H9 (cell line): ENCODE measurements around the gene JAKMIP3. TPM values are rescaled to one million over a fixed set of nuclear protein-coding genes. Genes with fewer than 3 reads are reported as not detected.
A peak's percentile ranks its signal among the peaks of the same experiment; 100 is the strongest.

Experiments
- DNase-seq: peaks from one replicate; pipeline ENCODE4 v3.0.0-alpha.2; 2017
- H2AFZ ChIP-seq: one replicate; pipeline ENCODE4 v1.6.1; 2013; ENCODE audit warnings: mild to moderate bottlenecking, low read length, control low read depth, moderate library complexity
- H2AK5ac ChIP-seq: 2 replicates; pipeline ENCODE4 v1.6.1; 2013; ENCODE audit warnings: low read length, control low read depth, mixed read lengths; ENCODE audit not compliant: insufficient read length
- H2BK120ac ChIP-seq: one replicate; pipeline ENCODE4 v1.6.1; 2013; ENCODE audit warnings: low read depth, mild to moderate bottlenecking, low read length, control low read depth, inconsistent platforms; ENCODE audit not compliant: poor library complexity, severe bottlenecking
- H2BK12ac ChIP-seq: 2 replicates; pipeline ENCODE4 v1.6.1; 2013; ENCODE audit warnings: low read length, control low read depth, mixed read lengths, low read depth; ENCODE audit not compliant: insufficient read length
- H2BK15ac ChIP-seq: 2 replicates; pipeline ENCODE4 v1.6.1; 2013; ENCODE audit warnings: low read depth, low read length, control low read depth
- H2BK20ac ChIP-seq: one replicate; pipeline ENCODE4 v1.6.1; 2013; ENCODE audit warnings: low read depth, mild to moderate bottlenecking, low read length, control low read depth, inconsistent platforms; ENCODE audit not compliant: poor library complexity, severe bottlenecking
- H2BK5ac ChIP-seq: 2 replicates; pipeline ENCODE4 v1.6.1; 2013; ENCODE audit warnings: low read length, control low read depth, mixed read lengths; ENCODE audit not compliant: insufficient read length
- H3K14ac ChIP-seq: 2 replicates; pipeline ENCODE4 v1.6.1; 2013; ENCODE audit warnings: low read length, control low read depth; ENCODE audit not compliant: insufficient read depth
- H3K18ac ChIP-seq: 2 replicates; pipeline ENCODE4 v1.6.1; 2013; ENCODE audit warnings: low read depth, mild to moderate bottlenecking, mixed read lengths, low read length, control low read depth; ENCODE audit not compliant: insufficient read length
- H3K23ac ChIP-seq: 2 replicates; pipeline ENCODE4 v1.6.1; 2013; ENCODE audit warnings: low read length, control low read depth, mixed read lengths, low read depth; ENCODE audit not compliant: insufficient read length
- H3K23me2 ChIP-seq: 2 replicates; pipeline ENCODE4 v1.6.1; 2013; ENCODE audit warnings: low read depth, mild to moderate bottlenecking, mixed read lengths, low read length, control low read depth; ENCODE audit not compliant: insufficient read length, poor library complexity, severe bottlenecking
- H3K27ac ChIP-seq: 2 replicates; pipeline ENCODE4 v1.5.1; 2013; ENCODE audit warnings: low read length, control low read depth, mixed read lengths, low read depth; ENCODE audit not compliant: insufficient read length
- H3K27me3 ChIP-seq: 2 replicates; pipeline ENCODE4 v1.6.1; 2013; ENCODE audit warnings: low read length, control low read depth, inconsistent platforms; ENCODE audit not compliant: insufficient read depth
- H3K4ac ChIP-seq: 2 replicates; pipeline ENCODE4 v1.6.1; 2013; ENCODE audit warnings: low read depth, mild to moderate bottlenecking, control low read depth, inconsistent platforms, low read length, moderate library complexity
- H3K4me1 ChIP-seq: 2 replicates; pipeline ENCODE4 v1.6.1; 2013; ENCODE audit warnings: low read length, control low read depth, inconsistent platforms; ENCODE audit not compliant: insufficient read depth
- H3K4me2 ChIP-seq: 2 replicates; pipeline ENCODE4 v1.6.1; 2013; ENCODE audit warnings: low read length, control low read depth, mixed read lengths; ENCODE audit not compliant: insufficient read length, insufficient read depth
- H3K56ac ChIP-seq: 2 replicates; pipeline ENCODE4 v1.6.1; 2013; ENCODE audit warnings: low read depth, mild to moderate bottlenecking, mixed read lengths, low read length, control low read depth; ENCODE audit not compliant: insufficient read length
- H3K79me1 ChIP-seq: 2 replicates; pipeline ENCODE4 v1.6.1; 2013; ENCODE audit warnings: low read depth, mild to moderate bottlenecking, moderate library complexity, low read length, control low read depth, inconsistent platforms; ENCODE audit not compliant: insufficient read depth, poor library complexity, severe bottlenecking
- H3K79me2 ChIP-seq: 2 replicates; pipeline ENCODE4 v1.6.1; 2013; ENCODE audit warnings: low read length, control low read depth, inconsistent platforms; ENCODE audit not compliant: insufficient read depth
- H3K9ac ChIP-seq: 2 replicates; pipeline ENCODE4 v1.6.1; 2013; ENCODE audit warnings: low read length, control low read depth, mixed read lengths; ENCODE audit not compliant: insufficient read length; ENCODE audit errors: extremely low read depth
- H3K9me3 ChIP-seq: one replicate; pipeline ENCODE4 v1.6.1; 2013; ENCODE audit warnings: low read depth, low read length, inconsistent platforms; ENCODE audit not compliant: control insufficient read depth
- H3T11ph ChIP-seq: one replicate; pipeline ENCODE4 v1.6.1; 2013; ENCODE audit warnings: mild to moderate bottlenecking, low read length, control low read depth, inconsistent platforms
- H4K20me1 ChIP-seq: one replicate; pipeline ENCODE4 v1.6.1; 2013; ENCODE audit not compliant: control insufficient read depth, insufficient read length, insufficient read depth
- H4K5ac ChIP-seq: 2 replicates; pipeline ENCODE4 v1.6.1; 2013; ENCODE audit warnings: low read depth, mild to moderate bottlenecking, mixed read lengths, low read length, control low read depth; ENCODE audit not compliant: insufficient read length
- H4K8ac ChIP-seq: replicated peaks from 2 replicates; pipeline ENCODE4 v1.6.1; 2013; ENCODE audit warnings: low read length, control low read depth, mixed read lengths, low read depth; ENCODE audit not compliant: insufficient read length
- H4K91ac ChIP-seq: 2 replicates; pipeline ENCODE4 v1.6.1; 2013; ENCODE audit warnings: low read depth, mild to moderate bottlenecking, moderate library complexity, mixed read lengths, low read length, control low read depth; ENCODE audit not compliant: insufficient read length
- H3K27ac Mint-ChIP-seq, 3 experiments: 2 replicates in 2 of 3; 3 replicates in 1 of 3; pipeline ENCODE4 v1.8.0; 2020 to 2021; ENCODE audit warnings: mixed read lengths in 3 of 3, mild to moderate bottlenecking in 1 of 3, moderate library complexity in 1 of 3
- H3K27me3 Mint-ChIP-seq: 2 replicates; pipeline ENCODE4 v1.8.0; 2021; ENCODE audit warnings: low read depth, mild to moderate bottlenecking, moderate library complexity, mixed read lengths
- H3K36me3 Mint-ChIP-seq, 3 experiments: 2 replicates in 2 of 3; 3 replicates in 1 of 3; pipeline ENCODE4 v1.8.0; 2020 to 2021; ENCODE audit warnings: low read depth in 3 of 3, mixed read lengths in 3 of 3; ENCODE audit not compliant: insufficient read depth in 1 of 3
- H3K4me1 Mint-ChIP-seq, 2 experiments: 2 replicates each; pipeline ENCODE4 v1.8.0; 2020; ENCODE audit warnings: mixed read lengths in 2 of 2
- H3K4me3 Mint-ChIP-seq, 2 experiments: 2 replicates in 1 of 2; 3 replicates in 1 of 2; pipeline ENCODE4 v1.8.0; 2020 to 2021; ENCODE audit warnings: mild to moderate bottlenecking in 2 of 2, mixed read lengths in 2 of 2, moderate library complexity in 1 of 2
- H3K9me3 Mint-ChIP-seq, 2 experiments: 2 replicates in 1 of 2; 3 replicates in 1 of 2; pipeline ENCODE4 v1.8.0; 2020; ENCODE audit warnings: mild to moderate bottlenecking in 2 of 2, mixed read lengths in 2 of 2, moderate library complexity in 1 of 2
- WGBS: extraction: QIAGEN DNeasy Blood & Tissue Kit; methylation state at CpG from one replicate; pipeline ENCODE4 v1.1.7; 2013; ENCODE audit warnings: missing lambda C conversion rate, low lambda C conversion rate, mixed read lengths; ENCODE audit not compliant: insufficient read length; ENCODE audit errors: extremely low coverage; 5-methylcytosine and 5-hydroxymethylcytosine counted together
- total RNA-seq: library from RNA; stranded (reverse); gene quantifications from 2 replicates; pipeline ENCODE4 v1.2.1, GENCODE V29; 2021
- TF ChIP-seq, protein P1 (sequence below): fragments of 200-600 bp; sonication (generic); conservative IDR thresholded peaks from 3 replicates; pipeline ENCODE4 v1.8.0; 2021; ENCODE audit warnings: antibody characterized with exemption, mild to moderate bottlenecking

Gene JAKMIP3
- total RNA-seq, 1 experiment from 2014 or later: 0.50 TPM

DNA sequence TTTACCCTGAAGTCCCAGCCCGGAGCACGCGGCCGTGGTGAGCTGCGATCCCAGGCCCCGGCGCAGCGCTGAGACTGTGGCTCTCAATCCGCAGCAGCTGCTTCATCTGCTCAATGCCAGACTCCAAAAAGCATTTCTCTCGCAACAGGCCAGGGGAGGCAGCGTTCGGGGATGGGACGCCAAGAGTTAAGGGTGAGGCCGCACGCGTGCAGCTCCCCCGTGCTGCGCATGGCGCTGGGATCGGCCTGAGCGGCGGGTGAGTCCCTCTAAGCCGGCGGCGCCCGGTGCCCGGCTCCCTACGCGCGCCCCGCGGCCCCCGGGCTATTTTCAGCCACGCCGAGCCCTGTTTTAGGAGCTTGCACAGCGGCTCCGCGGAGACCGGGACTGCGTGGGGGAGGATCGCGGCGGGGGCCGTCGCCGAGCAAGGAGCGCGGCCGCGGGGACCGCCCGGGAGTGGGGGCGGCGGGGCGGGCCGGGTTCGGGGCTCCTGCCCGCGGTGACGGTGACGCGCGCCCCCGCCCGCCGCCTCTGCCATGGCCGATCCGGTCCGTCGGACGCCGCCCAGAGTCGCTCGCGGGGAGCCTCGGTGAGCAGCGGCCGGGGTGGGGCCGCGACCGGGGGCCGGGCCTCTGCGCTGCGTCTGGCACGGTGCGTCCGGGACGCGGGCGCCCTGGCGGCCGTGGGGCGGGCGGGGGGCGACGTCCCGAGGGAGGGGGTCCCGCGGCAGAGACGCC, 29.4 kb upstream of the JAKMIP3 start:
- H3K27ac Mint-ChIP-seq: no peak overlapping the region
- no peak overlapping the region for H3K4ac ChIP-seq
- peaks cover 17 to 30% of the 10 kb centered on the region in 2 experiments for H3K4me1 Mint-ChIP-seq
- H3K18ac ChIP-seq: no peak overlapping the region
- H4K20me1 ChIP-seq: no peaks in the 10 kb centered on the region
- H4K8ac ChIP-seq: no peak overlapping the region
- no peaks in the 10 kb centered on the region; the same call in 1 of the 2 replicates for H3K4me1 ChIP-seq
- H3K9me3 Mint-ChIP-seq: no peaks in the 10 kb centered on the region; a peak in 2 of 5 replicates
- H2BK5ac ChIP-seq: no peak overlapping the region
- no peak overlapping the region for H2BK12ac ChIP-seq
- peak overlapping the region; percentile 89 for H3K4me2 ChIP-seq
- H3K23ac ChIP-seq: no peak overlapping the region
- peaks cover 16% of the 10 kb centered on the region for H3K23me2 ChIP-seq
- no peaks in the 10 kb centered on the region for H3K9me3 ChIP-seq
- H3K4me3 Mint-ChIP-seq: peak overlapping the region; percentile 63 to 81
- H2BK20ac ChIP-seq: no peak overlapping the region
- H2AFZ ChIP-seq: no peak overlapping the region
- H3K27me3 Mint-ChIP-seq: peaks cover 75% of the 10 kb centered on the region
- H3K27ac ChIP-seq: no peak overlapping the region
- H3K36me3 Mint-ChIP-seq: peaks cover 0 to 2% (median 0%) of the 10 kb centered on the region in 3 experiments; a peak in 2 of 7 replicates
- H3K14ac ChIP-seq: peak overlapping the region; percentile 55; the same call in 1 of the 2 replicates
- no peak overlapping the region for H2BK120ac ChIP-seq
- H3K79me1 ChIP-seq: no peaks in the 10 kb centered on the region
- H3K79me2 ChIP-seq: no peaks in the 10 kb centered on the region
- no peak overlapping the region for H4K91ac ChIP-seq
- peaks cover 16% of the 10 kb centered on the region; the same call in 1 of the 2 replicates for H3K27me3 ChIP-seq
- H2AK5ac ChIP-seq: no peak overlapping the region
- no peak overlapping the region for H3K9ac ChIP-seq
- TF ChIP-seq, protein P1, sequence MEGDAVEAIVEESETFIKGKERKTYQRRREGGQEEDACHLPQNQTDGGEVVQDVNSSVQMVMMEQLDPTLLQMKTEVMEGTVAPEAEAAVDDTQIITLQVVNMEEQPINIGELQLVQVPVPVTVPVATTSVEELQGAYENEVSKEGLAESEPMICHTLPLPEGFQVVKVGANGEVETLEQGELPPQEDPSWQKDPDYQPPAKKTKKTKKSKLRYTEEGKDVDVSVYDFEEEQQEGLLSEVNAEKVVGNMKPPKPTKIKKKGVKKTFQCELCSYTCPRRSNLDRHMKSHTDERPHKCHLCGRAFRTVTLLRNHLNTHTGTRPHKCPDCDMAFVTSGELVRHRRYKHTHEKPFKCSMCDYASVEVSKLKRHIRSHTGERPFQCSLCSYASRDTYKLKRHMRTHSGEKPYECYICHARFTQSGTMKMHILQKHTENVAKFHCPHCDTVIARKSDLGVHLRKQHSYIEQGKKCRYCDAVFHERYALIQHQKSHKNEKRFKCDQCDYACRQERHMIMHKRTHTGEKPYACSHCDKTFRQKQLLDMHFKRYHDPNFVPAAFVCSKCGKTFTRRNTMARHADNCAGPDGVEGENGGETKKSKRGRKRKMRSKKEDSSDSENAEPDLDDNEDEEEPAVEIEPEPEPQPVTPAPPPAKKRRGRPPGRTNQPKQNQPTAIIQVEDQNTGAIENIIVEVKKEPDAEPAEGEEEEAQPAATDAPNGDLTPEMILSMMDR: no peak
- no CpG with 5 or more reads among the region's 100 CpGs for WGBS
- no peak overlapping the region for H2BK15ac ChIP-seq
- H4K5ac ChIP-seq: no peak overlapping the region
- DNase-seq: peak; percentile 40
- H3T11ph ChIP-seq: no peak overlapping the region
- no peak overlapping the region for H3K56ac ChIP-seq
